Subcutaneous abdominal adipose tissue (tissue), 5 donors: ENCODE measurements around the gene HMCN2.

Source experiments
- H3K27ac ChIP-seq: one replicate; pipeline ENCODE4 v1.7.0; 2013; ENCODE audit warnings: low read depth, mild to moderate bottlenecking, inconsistent platforms, low read length, moderate library complexity
- H3K27me3 ChIP-seq, 5 donors: one replicate each; pipeline ENCODE4 v1.7.0; 2013; ENCODE audit warnings: low read length in 5 of 5, inconsistent platforms in 1 of 5; ENCODE audit not compliant: control insufficient read depth in 5 of 5, insufficient read depth in 4 of 5
- H3K36me3 ChIP-seq, 5 donors: one replicate each; pipeline ENCODE4 v1.7.0; 2013; ENCODE audit warnings: low read length in 5 of 5; ENCODE audit not compliant: control insufficient read depth in 5 of 5, insufficient read depth in 5 of 5
- H3K4me1 ChIP-seq, 5 donors: one replicate each; pipeline ENCODE4 v1.7.0; 2013; ENCODE audit warnings: low read length in 5 of 5, mild to moderate bottlenecking in 3 of 5, moderate library complexity in 1 of 5; ENCODE audit not compliant: control insufficient read depth in 5 of 5, insufficient read depth in 5 of 5
- H3K4me3 ChIP-seq, 5 donors: one replicate each; pipeline ENCODE4 v1.7.0; 2013; ENCODE audit warnings: low read length in 5 of 5, low read depth in 1 of 5
- H3K9ac ChIP-seq, 5 donors: one replicate each; pipeline ENCODE4 v1.7.0; 2013; ENCODE audit warnings: low read length in 5 of 5, mild to moderate bottlenecking in 4 of 5, moderate library complexity in 3 of 5
- H3K9me3 ChIP-seq, 5 donors: one replicate each; pipeline ENCODE4 v1.7.0; 2013; ENCODE audit warnings: low read length in 5 of 5; ENCODE audit not compliant: control insufficient read depth in 5 of 5
- donor health status: healthy.
- donor health status: healthy.
- donor health status: healthy.
- donor health status: healthy.
- donor health status: healthy.

HMCN2 gene

DNA sequence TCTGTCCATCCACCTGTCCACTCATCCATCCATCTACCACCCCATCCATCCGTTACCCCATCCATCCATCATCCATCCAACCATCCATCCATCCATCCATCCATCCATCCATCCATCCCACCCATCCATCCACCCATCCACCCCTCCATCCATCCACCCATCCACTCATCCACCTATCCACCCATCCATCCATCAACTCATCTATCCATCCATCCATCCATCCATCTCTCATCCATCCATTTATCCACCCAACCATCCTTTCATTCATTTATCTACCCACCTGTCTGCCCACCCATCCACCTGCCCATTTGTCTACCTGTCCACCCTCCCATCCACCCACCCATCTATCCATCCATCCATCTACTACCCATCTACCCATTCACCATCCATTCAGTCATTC lies 95.1 kb downstream of the HMCN2 start:
- Histone ChIP-seq H3K36me3 (no peaks in the 10 kb centered on the region), H3K4me3 (no peak overlapping the region), H3K9ac (no peak overlapping the region), H3K9me3 (no peaks in the 10 kb centered on the region), H3K27me3 (peaks cover 2 to 15% (median 6%) of the 10 kb centered on the region in 5 donors), H3K27ac (no peak overlapping the region), H3K4me1 (no peaks in the 10 kb centered on the region)

GRCh38 chr9:130361873-130362362 lies 96.4 kb downstream of the HMCN2 start:
- no peaks in the 10 kb centered on the region for H3K36me3 ChIP-seq
- H3K9ac ChIP-seq = no peak overlapping the region
- H3K4me1 ChIP-seq = no peaks in the 10 kb centered on the region
- H3K27me3 ChIP-seq = peaks cover 2 to 16% (median 7%) of the 10 kb centered on the region in 5 donors
- no peaks in the 10 kb centered on the region for H3K9me3 ChIP-seq
- H3K27ac ChIP-seq = no peak overlapping the region
- no peak overlapping the region for H3K4me3 ChIP-seq

- Histone ChIP-seq H3K4me3 (no peak overlapping the region), H3K27ac (no peak overlapping the region), H3K9me3 (no peaks in the 10 kb centered on the region), H3K4me1 (no peaks in the 10 kb centered on the region), H3K36me3 (no peaks in the 10 kb centered on the region), H3K27me3 (peaks cover 2 to 17% (median 10%) of the 10 kb centered on the region in 5 donors), H3K9ac (no peak overlapping the region)
Measured at GRCh38 chr9:130362691-130363090, 97.1 kb downstream of the HMCN2 start.

DNA sequence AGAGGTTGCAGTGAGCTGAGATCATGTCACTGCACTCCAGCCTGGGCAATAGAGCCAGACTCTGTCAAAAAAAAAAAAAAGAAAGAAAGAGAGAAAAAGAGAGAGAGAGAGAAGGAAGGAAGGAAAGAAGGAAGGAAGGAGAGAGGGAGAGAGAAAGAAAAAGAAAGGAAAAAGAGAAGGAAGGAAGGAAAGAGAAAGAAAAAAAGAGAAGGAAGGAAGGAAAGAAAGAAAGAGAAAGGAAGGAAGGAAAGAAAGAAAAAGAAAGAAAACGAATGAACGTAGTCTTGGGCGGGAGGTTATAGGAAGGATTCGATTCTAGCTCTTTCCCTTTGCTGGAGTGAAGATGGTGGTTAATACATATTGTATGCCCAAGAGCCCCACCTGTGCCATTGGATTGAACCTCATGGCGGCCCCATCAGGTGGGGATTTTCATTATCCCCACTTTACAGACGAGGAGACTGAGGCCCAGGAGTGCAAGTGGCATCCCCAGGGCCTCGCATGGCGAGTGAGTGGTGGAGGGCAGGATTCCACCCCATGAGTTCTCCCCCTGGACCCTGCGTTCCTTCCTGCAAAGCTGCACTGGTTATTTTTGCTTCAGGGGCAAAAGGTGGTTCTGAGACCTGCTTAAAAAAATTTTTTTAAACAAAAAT lies 98.3 kb downstream of the HMCN2 start:
- Histone ChIP-seq H3K36me3 (no peaks in the 10 kb centered on the region), H3K4me3 (no peak overlapping the region), H3K9me3 (no peaks in the 10 kb centered on the region), H3K27ac (no peak overlapping the region), H3K9ac (no peak overlapping the region), H3K4me1 (no peaks in the 10 kb centered on the region), H3K27me3 (peaks cover 2 to 14% (median 7%) of the 10 kb centered on the region in 5 donors)

GRCh38 chr9:130364619-130365322 lies 99.2 kb downstream of the HMCN2 start:
- H3K4me3 ChIP-seq = no peak overlapping the region
- no peaks in the 10 kb centered on the region for H3K36me3 ChIP-seq
- H3K4me1 ChIP-seq = no peaks in the 10 kb centered on the region
- H3K27ac ChIP-seq = no peak overlapping the region
- H3K9ac ChIP-seq = no peak overlapping the region
- H3K27me3 ChIP-seq = peaks cover 0 to 14% (median 7%) of the 10 kb centered on the region in 5 donors
- H3K9me3 ChIP-seq = no peaks in the 10 kb centered on the region

GRCh38 chr9:130365323-130365721 lies 99.8 kb downstream of the HMCN2 start:
- no peaks in the 10 kb centered on the region for H3K36me3 ChIP-seq
- H3K27me3 ChIP-seq = peaks cover 0 to 13% (median 7%) of the 10 kb centered on the region in 5 donors
- no peak overlapping the region for H3K27ac ChIP-seq
- no peak overlapping the region for H3K9ac ChIP-seq
- no peak overlapping the region for H3K4me3 ChIP-seq
- H3K9me3 ChIP-seq = no peaks in the 10 kb centered on the region
- H3K4me1 ChIP-seq = no peaks in the 10 kb centered on the region

DNA sequence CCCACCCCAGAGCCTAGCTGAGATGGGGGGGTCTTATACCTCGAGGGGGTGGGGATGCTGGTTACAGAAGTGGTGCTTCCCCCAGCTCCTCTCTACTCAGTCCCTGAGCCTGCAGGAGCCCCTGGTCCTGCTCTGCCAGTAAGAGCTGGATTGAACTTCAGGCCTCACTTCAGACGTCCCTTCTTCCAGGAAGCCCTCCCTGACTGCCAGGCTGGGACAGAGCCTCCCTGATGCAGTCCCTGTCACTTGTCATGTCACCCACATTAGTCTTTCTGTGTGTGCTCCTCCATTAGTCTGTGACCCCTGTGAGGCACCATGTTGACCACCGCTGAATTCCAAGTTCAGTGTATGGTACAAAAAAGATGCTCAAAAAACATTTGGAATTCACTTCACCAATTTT lies 100.5 kb downstream of the HMCN2 start:
- no peaks in the 10 kb centered on the region for H3K9me3 ChIP-seq
- no peak overlapping the region for H3K9ac ChIP-seq
- H3K4me1 ChIP-seq = no peaks in the 10 kb centered on the region
- no peak overlapping the region for H3K4me3 ChIP-seq
- no peaks in the 10 kb centered on the region for H3K36me3 ChIP-seq
- peaks cover 0 to 12% (median 7%) of the 10 kb centered on the region in 5 donors for H3K27me3 ChIP-seq
- H3K27ac ChIP-seq = no peak overlapping the region

- Histone ChIP-seq H3K27ac (no peak overlapping the region), H3K4me1 (no peaks in the 10 kb centered on the region), H3K9ac (no peak overlapping the region), H3K27me3 (peaks cover 0 to 12% (median 5%) of the 10 kb centered on the region in 5 donors), H3K36me3 (no peaks in the 10 kb centered on the region), H3K4me3 (no peak overlapping the region), H3K9me3 (no peaks in the 10 kb centered on the region)
Measured at GRCh38 chr9:130366888-130367550, 101.5 kb downstream of the HMCN2 start.

DNA sequence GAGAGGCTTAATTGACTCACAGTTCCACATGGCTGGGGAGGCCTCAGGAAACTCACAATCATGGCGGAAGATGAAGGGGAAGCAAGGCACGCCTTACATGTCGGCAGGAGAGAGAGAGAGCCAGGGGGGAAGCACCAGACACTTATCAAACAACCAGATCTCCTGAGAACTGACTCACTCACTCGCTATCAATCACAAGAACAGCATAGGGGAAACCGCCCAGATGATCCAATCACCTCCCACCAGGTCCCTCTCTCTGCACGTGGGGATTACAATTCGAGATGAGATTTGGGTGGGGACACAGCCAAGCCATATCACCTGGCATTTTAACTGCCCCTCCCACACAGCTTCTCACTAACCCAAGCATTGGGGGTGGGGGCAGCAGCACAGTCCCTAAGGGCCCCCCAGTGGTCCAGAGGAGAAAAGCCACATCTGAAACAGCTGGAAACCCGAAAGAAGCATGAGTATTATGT lies 103.1 kb downstream of the HMCN2 start:
- H3K27me3 ChIP-seq = peaks cover 0 to 12% (median 4%) of the 10 kb centered on the region in 5 donors
- no peaks in the 10 kb centered on the region for H3K36me3 ChIP-seq
- H3K4me1 ChIP-seq = no peaks in the 10 kb centered on the region
- H3K9ac ChIP-seq = no peak overlapping the region
- no peak overlapping the region for H3K27ac ChIP-seq
- no peaks in the 10 kb centered on the region for H3K9me3 ChIP-seq
- H3K4me3 ChIP-seq = no peak overlapping the region

DNA sequence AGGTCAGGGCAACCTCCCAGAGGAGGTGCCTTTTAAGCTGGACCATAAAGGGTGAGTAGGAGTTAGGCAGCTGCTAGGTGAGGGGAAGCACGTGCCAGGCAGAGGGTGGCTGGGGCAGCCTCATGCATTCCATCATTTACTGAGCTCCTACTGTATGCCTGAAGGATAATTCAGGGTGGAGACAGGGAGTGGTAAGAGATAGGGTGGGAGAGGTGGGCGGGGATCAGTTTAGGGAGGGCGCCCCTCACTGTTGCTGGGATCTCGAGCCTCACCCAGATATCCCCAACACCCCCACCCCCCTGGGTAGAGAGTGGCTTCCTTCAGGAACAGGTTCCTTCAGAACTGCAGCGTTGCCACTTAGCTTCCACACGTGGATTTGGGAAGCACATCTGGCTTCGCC lies 104.7 kb downstream of the HMCN2 start:
- H3K4me1 ChIP-seq = no peaks in the 10 kb centered on the region
- H3K9ac ChIP-seq = no peak overlapping the region
- H3K36me3 ChIP-seq = no peaks in the 10 kb centered on the region
- H3K4me3 ChIP-seq = no peak overlapping the region
- H3K27me3 ChIP-seq = peaks cover 0 to 7% (median 3%) of the 10 kb centered on the region in 5 donors
- H3K27ac ChIP-seq = no peak overlapping the region
- no peaks in the 10 kb centered on the region for H3K9me3 ChIP-seq
